DND-41 (cell line): ENCODE measurements around the gene FCER1G.

ENCODE experiments used
- ATAC-seq: fragments of 200-7000 bp; cut with Tn5 transposase; 3 replicates; pipeline ENCODE4 v1.9.1; 2021; ENCODE audit warnings: low read depth; ENCODE audit not compliant: insufficient read depth
- DNase-seq: peaks from one replicate; pipeline ENCODE4 v3.0.0-alpha.2; 2020
- H2AFZ ChIP-seq: 2 replicates; pipeline ENCODE4 v1.6.0; 2012; ENCODE audit warnings: low read depth, low read length
- H3K27ac ChIP-seq: 2 replicates; pipeline ENCODE4 v1.5.1; 2012; ENCODE audit warnings: low read length, inconsistent platforms
- H3K27me3 ChIP-seq: fragments of 200-600 bp; sonication (generic); 2 replicates; pipeline ENCODE4 v1.6.0; 2012; ENCODE audit warnings: low read length, mild to moderate bottlenecking, inconsistent platforms; ENCODE audit not compliant: insufficient read depth, poor library complexity
- H3K36me3 ChIP-seq: 2 replicates; pipeline ENCODE4 v1.5.1; 2012; ENCODE audit warnings: low read length, inconsistent platforms; ENCODE audit not compliant: insufficient read depth
- H3K4me1 ChIP-seq: 2 replicates; pipeline ENCODE4 v1.5.1; 2012; ENCODE audit warnings: mild to moderate bottlenecking, low read length; ENCODE audit not compliant: insufficient read depth
- H3K4me2 ChIP-seq: 2 replicates; pipeline ENCODE4 v1.6.0; 2012; ENCODE audit warnings: mild to moderate bottlenecking, moderate library complexity, low read length, inconsistent platforms; ENCODE audit not compliant: insufficient read depth
- H3K4me3 ChIP-seq, 2 experiments: fragments of 200-600 bp in 1 of 2; shearing (Covaris generic) in 1 of 2; 2 replicates each; pipeline ENCODE4 v1.5.1; 2012 to 2016; ENCODE audit warnings: inconsistent platforms in 2 of 2, low read length in 2 of 2, mild to moderate bottlenecking in 2 of 2, low read depth in 1 of 2, moderate library complexity in 1 of 2
- H3K79me2 ChIP-seq: 2 replicates; pipeline ENCODE4 v1.6.0; 2012; ENCODE audit warnings: low read length, inconsistent platforms; ENCODE audit not compliant: insufficient read depth
- H3K9ac ChIP-seq: 2 replicates; pipeline ENCODE4 v1.6.0; 2012; ENCODE audit warnings: low read depth, mild to moderate bottlenecking, inconsistent platforms, low read length, moderate library complexity
- H3K9me3 ChIP-seq: 2 replicates; pipeline ENCODE4 v1.5.1; 2012; ENCODE audit warnings: low read length, moderate library complexity, mild to moderate bottlenecking, inconsistent platforms; ENCODE audit not compliant: insufficient read depth, severe bottlenecking
- H4K20me1 ChIP-seq: 2 replicates; pipeline ENCODE4 v1.6.0; 2012; ENCODE audit warnings: low read length; ENCODE audit not compliant: insufficient read depth
- EZH2 ChIP-seq: IDR thresholded peaks from 3 replicates; pipeline ENCODE4 v1.6.1; 2012; ENCODE audit warnings: borderline replicate concordance, low read depth, mild to moderate bottlenecking, moderate library complexity, low read length, inconsistent platforms; ENCODE audit not compliant: severe bottlenecking
- TF ChIP-seq, protein P1 (sequence below): IDR thresholded peaks from 2 replicates; pipeline ENCODE4 v1.5.1; 2012; ENCODE audit warnings: borderline replicate concordance, low read length, moderate library complexity, mild to moderate bottlenecking; ENCODE audit not compliant: poor library complexity, severe bottlenecking; ENCODE audit errors: extremely low read depth

Gene FCER1G

DNA sequence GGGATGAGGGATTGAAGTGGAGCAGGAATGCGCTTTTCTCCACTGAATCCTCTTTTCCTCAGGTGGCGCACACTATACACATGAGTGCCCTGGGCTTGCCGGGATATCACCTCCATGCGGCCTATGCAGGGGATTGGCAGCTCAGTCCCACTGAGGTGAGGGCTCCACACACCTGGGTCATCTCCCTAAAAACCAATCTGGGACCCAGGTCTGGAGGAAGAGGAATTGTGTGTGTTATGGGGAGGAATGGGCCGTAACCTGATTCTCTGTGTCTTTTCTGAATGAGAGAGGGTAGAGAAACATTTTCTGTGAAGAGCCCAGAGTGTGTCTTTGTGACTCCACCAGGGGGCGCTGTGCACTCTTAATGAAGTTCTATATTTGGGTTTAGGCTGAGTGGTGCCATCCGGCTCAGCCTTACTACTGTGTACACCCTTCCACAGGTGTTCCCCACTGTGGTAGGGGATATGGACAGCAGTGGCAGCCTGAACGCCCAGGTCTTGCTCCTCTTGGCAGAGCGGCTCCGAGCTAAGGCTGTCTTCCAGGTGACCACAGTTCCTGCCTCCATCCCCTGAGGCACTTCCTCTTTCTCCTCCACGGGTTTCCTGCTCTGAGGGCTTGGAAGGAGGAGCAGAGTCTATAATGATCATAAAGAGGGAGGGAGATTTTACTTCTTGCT lies 12.2 kb downstream of the FCER1G start:
- Histone ChIP-seq H3K27me3 (no peaks in the 10 kb centered on the region), H3K36me3 (peaks cover 24% of the 10 kb centered on the region), H3K27ac (peak overlapping the region; percentile 88), H3K9ac (peak overlapping the region; percentile 70), H3K4me3 (peak overlapping the region in 1 of 2 experiments; percentile 89; a peak in 2 of 4 replicates), H3K9me3 (no peaks in the 10 kb centered on the region), H3K4me2 (peak overlapping the region; percentile 93), H3K4me1 (peaks cover 27% of the 10 kb centered on the region), H3K79me2 (peaks cover 13% of the 10 kb centered on the region), H4K20me1 (0 out of 2 replicates have a peak, but pooled peaks cover 3% of the 10 kb centered on the region), H2AFZ (peak overlapping the region; percentile 98)
- peak; percentile 61 for ATAC-seq
- no peak for TF ChIP-seq EZH2
- TF ChIP-seq, protein P1, sequence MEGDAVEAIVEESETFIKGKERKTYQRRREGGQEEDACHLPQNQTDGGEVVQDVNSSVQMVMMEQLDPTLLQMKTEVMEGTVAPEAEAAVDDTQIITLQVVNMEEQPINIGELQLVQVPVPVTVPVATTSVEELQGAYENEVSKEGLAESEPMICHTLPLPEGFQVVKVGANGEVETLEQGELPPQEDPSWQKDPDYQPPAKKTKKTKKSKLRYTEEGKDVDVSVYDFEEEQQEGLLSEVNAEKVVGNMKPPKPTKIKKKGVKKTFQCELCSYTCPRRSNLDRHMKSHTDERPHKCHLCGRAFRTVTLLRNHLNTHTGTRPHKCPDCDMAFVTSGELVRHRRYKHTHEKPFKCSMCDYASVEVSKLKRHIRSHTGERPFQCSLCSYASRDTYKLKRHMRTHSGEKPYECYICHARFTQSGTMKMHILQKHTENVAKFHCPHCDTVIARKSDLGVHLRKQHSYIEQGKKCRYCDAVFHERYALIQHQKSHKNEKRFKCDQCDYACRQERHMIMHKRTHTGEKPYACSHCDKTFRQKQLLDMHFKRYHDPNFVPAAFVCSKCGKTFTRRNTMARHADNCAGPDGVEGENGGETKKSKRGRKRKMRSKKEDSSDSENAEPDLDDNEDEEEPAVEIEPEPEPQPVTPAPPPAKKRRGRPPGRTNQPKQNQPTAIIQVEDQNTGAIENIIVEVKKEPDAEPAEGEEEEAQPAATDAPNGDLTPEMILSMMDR, result peak; percentile 91
- peak; percentile 84 for DNase-seq

DNA sequence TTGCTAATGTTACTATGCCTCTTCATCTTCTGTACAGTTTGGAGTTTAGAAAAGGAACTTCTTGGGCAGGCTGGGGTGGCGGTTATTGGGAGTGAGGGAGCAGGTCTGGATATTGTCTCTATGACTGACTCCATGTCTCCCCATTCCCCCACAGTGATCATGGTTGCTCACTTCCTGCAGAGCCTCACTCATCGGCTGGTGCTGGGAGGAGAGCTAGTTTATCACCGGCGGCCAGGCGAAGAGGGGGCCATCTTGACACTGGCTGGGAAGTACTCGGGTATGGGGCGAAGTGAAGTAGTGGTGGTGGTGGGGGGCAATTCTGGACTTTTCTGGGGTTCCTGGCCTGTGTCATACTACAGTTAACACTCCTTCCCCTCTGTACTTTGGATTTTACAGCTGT lies 12.9 kb downstream of the FCER1G start:
- Histone ChIP-seq H2AFZ (no peak overlapping the region), H3K4me2 (peak overlapping the region; percentile 93; the same call in 1 of the 2 replicates), H3K27ac (no peak overlapping the region)

DNA sequence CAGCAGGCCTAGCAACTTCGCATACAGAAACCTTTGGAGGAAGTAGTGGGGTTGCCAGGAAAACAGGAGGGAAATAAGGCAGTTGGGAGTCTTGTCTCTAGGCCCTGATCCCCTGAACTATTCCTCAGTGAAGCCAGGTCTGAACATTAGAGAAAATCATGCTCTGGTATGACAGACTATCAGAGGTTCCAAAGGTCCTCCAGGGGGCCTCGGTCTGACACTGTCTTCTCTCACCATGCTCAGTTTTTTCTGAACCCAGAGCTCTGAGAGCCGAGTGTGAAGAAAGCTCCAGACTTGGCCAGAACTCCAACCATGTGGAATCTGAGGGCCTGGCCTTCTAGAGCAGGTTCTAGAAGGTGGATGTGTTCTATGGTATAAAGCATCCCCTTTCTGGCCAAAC lies 14.8 kb downstream of the FCER1G start:
- H2AFZ ChIP-seq, result no peak overlapping the region
- no peaks in the 10 kb centered on the region for H3K27me3 ChIP-seq
- H3K4me2 ChIP-seq, result no peak overlapping the region
- no peaks in the 10 kb centered on the region for H3K9me3 ChIP-seq
- no peak overlapping the region for H3K4me3 ChIP-seq
- no peak for ATAC-seq
- no peak for DNase-seq
- no peak overlapping the region for H3K9ac ChIP-seq
- TF ChIP-seq EZH2, result no peak
- TF ChIP-seq, protein P1, result peak; percentile 33
- H3K36me3 ChIP-seq, result peaks cover 24% of the 10 kb centered on the region
- H3K27ac ChIP-seq, result no peak overlapping the region
- peaks cover 13% of the 10 kb centered on the region for H3K79me2 ChIP-seq
- H3K4me1 ChIP-seq, result peaks cover 26% of the 10 kb centered on the region
- H4K20me1 ChIP-seq, result 0 out of 2 replicates have a peak, but pooled peaks cover 3% of the 10 kb centered on the region

More for the DNA sequence above, 12.9 kb downstream of the FCER1G start:
- H3K4me3 ChIP-seq, result no peak overlapping the region
- H3K4me1 ChIP-seq, result peaks cover 27% of the 10 kb centered on the region
- peaks cover 24% of the 10 kb centered on the region for H3K36me3 ChIP-seq
- TF ChIP-seq, protein P1, result no peak
- TF ChIP-seq EZH2, result no peak
- peaks cover 13% of the 10 kb centered on the region for H3K79me2 ChIP-seq
- no peaks in the 10 kb centered on the region for H3K27me3 ChIP-seq
- H4K20me1 ChIP-seq, result 0 out of 2 replicates have a peak, but pooled peaks cover 3% of the 10 kb centered on the region
- ATAC-seq, result no peak
- no peaks in the 10 kb centered on the region for H3K9me3 ChIP-seq
- no peak for DNase-seq
- no peak overlapping the region for H3K9ac ChIP-seq
